HFFc6 (cell line): Measurements from ENCODE around the gene COA4. TPM values are rescaled to one million over a fixed set of nuclear protein-coding genes. Genes with fewer than 3 reads are reported as not detected.
A peak's percentile ranks its signal among the peaks of the same experiment; 100 is the strongest.

ENCODE experiments used
- DNase-seq: peaks from one replicate; pipeline ENCODE4 v3.0.0-alpha.2; 2018
- H3K27ac Mint-ChIP-seq: 2 replicates; pipeline ENCODE4 v1.8.0; 2020; ENCODE audit warnings: mild to moderate bottlenecking, mixed read lengths
- H3K27me3 Mint-ChIP-seq: 2 replicates; pipeline ENCODE4 v1.8.0; 2021; ENCODE audit warnings: mild to moderate bottlenecking, moderate library complexity, mixed read lengths; ENCODE audit not compliant: insufficient read depth
- H3K36me3 Mint-ChIP-seq: 2 replicates; pipeline ENCODE4 v1.8.0; 2021; ENCODE audit warnings: low read depth, mixed read lengths
- H3K4me1 Mint-ChIP-seq: 2 replicates; pipeline ENCODE4 v1.8.0; 2020; ENCODE audit warnings: low read depth, mixed read lengths
- H3K4me3 Mint-ChIP-seq: 2 replicates; pipeline ENCODE4 v1.8.0; 2020; ENCODE audit warnings: mild to moderate bottlenecking, moderate library complexity, mixed read lengths
- H3K9me3 Mint-ChIP-seq: 2 replicates; pipeline ENCODE4 v1.8.0; 2020; ENCODE audit warnings: mild to moderate bottlenecking, mixed read lengths
- CTCF ChIP-seq: fragments of 200-600 bp; sonication (generic); IDR thresholded peaks from 2 replicates; pipeline ENCODE4 v1.5.0; 2021; ENCODE audit warnings: antibody characterized with exemption, mild to moderate bottlenecking
- total RNA-seq, 6 experiments: library from RNA; stranded (reverse); fragmentation: NEBNext Ultra II Directional; extraction: Animal tissue kit (Norgen Biotek cat#: 25700); gene quantifications; 2 replicates in 1 of 6; 3 replicates in 5 of 6; pipeline ENCODE4 v1.2.3, GENCODE V29; 2021

The COA4 gene
- total RNA-seq, 6 experiments from 2014 or later: 78.9 to 103 (median 81.4) TPM

- Mint-ChIP-seq H3K27ac (peak overlapping the region; percentile 97), H3K27me3 (no peaks in the 10 kb centered on the region; the same call in 1 of the 2 replicates), H3K9me3 (no peaks in the 10 kb centered on the region), H3K4me3 (peak overlapping the region; percentile 99), H3K4me1 (peaks cover 20% of the 10 kb centered on the region), H3K36me3 (peaks cover 33% of the 10 kb centered on the region)
- DNase-seq: no peak
- no peak for TF ChIP-seq CTCF
These were observed 806 bp downstream of the COA4 start for GRCh38 chr11:73875840-73876239.

GRCh38 chr11:73875380-73875779, 1.3 kb downstream of the COA4 start:
- TF ChIP-seq CTCF: no peak

GRCh38 chr11:73872749-73873357, 3.8 kb downstream of the COA4 start:
- Mint-ChIP-seq H3K9me3 (no peaks in the 10 kb centered on the region), H3K27me3 (no peaks in the 10 kb centered on the region; the same call in 1 of the 2 replicates), H3K4me1 (peaks cover 32% of the 10 kb centered on the region), H3K36me3 (peaks cover 37% of the 10 kb centered on the region), H3K4me3 (no peak overlapping the region), H3K27ac (no peak overlapping the region; the same call in 1 of the 2 replicates)
- no peak for TF ChIP-seq CTCF
- no peak for DNase-seq

More at GRCh38 chr11:73875380-73875779, 1.3 kb downstream of the COA4 start:
- no peak for DNase-seq
- Mint-ChIP-seq H3K4me3 (peak overlapping the region; percentile 99), H3K4me1 (peaks cover 20% of the 10 kb centered on the region), H3K27me3 (no peaks in the 10 kb centered on the region; the same call in 1 of the 2 replicates), H3K9me3 (no peaks in the 10 kb centered on the region), H3K36me3 (peaks cover 33% of the 10 kb centered on the region), H3K27ac (peak overlapping the region; percentile 97)

DNA sequence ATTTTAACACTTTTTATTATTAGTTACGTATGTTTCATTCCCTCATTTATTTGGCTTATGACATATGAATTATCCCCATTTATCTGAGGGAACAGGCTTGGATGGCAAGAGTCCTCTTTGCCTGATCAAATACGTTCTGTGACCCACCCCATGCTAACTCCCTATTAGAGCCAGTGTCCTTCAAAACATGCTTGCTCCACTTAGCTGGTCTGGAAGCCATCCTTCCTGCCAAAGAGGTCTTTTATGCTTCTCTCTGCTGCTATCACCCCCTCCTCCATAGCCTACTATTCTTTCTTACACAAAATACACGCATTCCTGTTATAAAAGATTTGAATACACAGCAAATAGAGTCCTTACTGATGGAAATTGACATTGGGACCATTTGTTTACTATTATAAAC, 6.4 kb downstream of the COA4 start:
- Mint-ChIP-seq H3K27ac (no peak overlapping the region), H3K36me3 (peaks cover 27% of the 10 kb centered on the region), H3K9me3 (no peaks in the 10 kb centered on the region), H3K4me3 (no peak overlapping the region), H3K4me1 (peaks cover 39% of the 10 kb centered on the region), H3K27me3 (no peaks in the 10 kb centered on the region; the same call in none of the 2 replicates)
- DNase-seq: no peak
- no peak for TF ChIP-seq CTCF

DNA sequence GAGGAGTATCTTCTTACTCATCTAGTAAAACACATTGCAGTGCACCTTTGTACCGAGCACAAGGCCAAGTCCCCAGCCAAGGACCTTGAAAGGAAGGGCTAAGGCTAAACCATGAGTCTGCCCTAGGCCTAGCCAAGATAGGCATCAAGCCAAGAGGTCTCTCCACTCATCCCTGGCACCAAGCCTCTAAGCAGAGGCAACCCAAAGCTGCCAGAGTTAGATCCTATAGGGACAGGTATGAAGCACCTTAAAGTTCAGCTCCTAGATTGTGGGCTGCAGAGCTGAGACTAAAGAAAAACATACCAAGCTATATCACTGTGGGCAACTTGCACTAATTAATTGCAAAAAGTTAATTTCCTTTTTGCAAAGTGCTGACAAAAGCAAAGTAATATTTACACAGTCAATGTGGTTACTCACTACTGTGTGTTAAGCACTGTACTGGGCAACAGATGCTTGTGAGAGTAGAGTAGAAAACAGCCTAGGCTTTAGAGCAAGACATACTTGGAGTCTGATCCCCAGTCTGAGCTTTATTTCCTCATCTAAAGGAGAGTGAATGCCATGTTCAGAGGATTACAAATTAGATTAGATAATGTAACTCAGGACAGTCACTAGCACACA, 7.2 kb downstream of the COA4 start:
- DNase-seq: no peak
- TF ChIP-seq CTCF: no peak
- no peak overlapping the region for H3K27ac Mint-ChIP-seq
- H3K4me1 Mint-ChIP-seq: peaks cover 32% of the 10 kb centered on the region
- H3K27me3 Mint-ChIP-seq: no peaks in the 10 kb centered on the region; the same call in none of the 2 replicates
- H3K4me3 Mint-ChIP-seq: no peak overlapping the region
- no peaks in the 10 kb centered on the region for H3K9me3 Mint-ChIP-seq
- H3K36me3 Mint-ChIP-seq: peaks cover 22% of the 10 kb centered on the region
